ENCODE data around the gene LTA. TPM values are rescaled to one million over a fixed set of nuclear protein-coding genes. Genes with fewer than 3 reads are reported as not detected.

LTA gene
- total and polyA plus RNA-seq, 2 donors (not counting 1 experiment from before 2014, with no cell fraction given), result 8.6 to 8.8 TPM

GRCh38 chr6:31579546-31580437, 7.7 kb downstream of the LTA start:
- CTCF ChIA-PET, result interaction anchor here (0.8 to 35.3 kb wide), 8 partner anchors 16 to 253 kb away, joined by 3 to 2241 read pairs (median 6); partner anchors contain the start of genes ATP6V1G2, DDX39B, LST1 and LTA
- ATAC-seq (ENCODE audit: low read depth) (no peak), DNase-seq (no peak)
- H3K27ac Mint-ChIP-seq, result peak overlapping the region; percentile 99
- H3K9me3 Mint-ChIP-seq (ENCODE audit: insufficient read depth), result no peaks in the 10 kb centered on the region
- H3K4me3 ChIP-seq (ENCODE audit: control extremely low read depth in 1 of 5, extremely low read depth in 1 of 5, insufficient read depth in 1 of 5, low read depth in 2 of 5, low read length in 4 of 5), result peak overlapping the region; percentile 51 to 100 (median 85)
- 81% methylated on average over 4 of the region's 8 CpGs for WGBS (ENCODE audit: insufficient coverage)
- H4K20me1 ChIP-seq (ENCODE audit: control insufficient read depth, insufficient read depth, low read length, poor library complexity, severe bottlenecking), result peaks cover 33% of the 10 kb centered on the region
- intact Hi-C loops (cut with micrococcal nuclease), result loop anchor here (1.0 to 2.0 kb wide), 2 partner anchors 21 to 28 kb away; no protein-coding TSS in a partner anchor
- H3K9ac ChIP-seq (ENCODE audit: low read length), result peak overlapping the region; percentile 97
- H3K36me3 ChIP-seq (replicated peaks in 1 of 2; ENCODE audit: control extremely low read depth in 1 of 2, control insufficient read depth in 1 of 2, extremely low read depth in 1 of 2, insufficient read depth in 2 of 2, low read length in 1 of 2), result peaks cover 2 to 39% of the 10 kb centered on the region in 2 experiments
- peak overlapping the region; percentile 95 to 97 for H3K27ac ChIP-seq (ENCODE audit: low read length in 2 of 2)
- TF ChIP-seq CTCF (IDR thresholded peaks at IDR 0.05) (no peak), EZH2 (IDR thresholded peaks at IDR 0.05; ENCODE audit: borderline replicate concordance, insufficient read depth, low read depth, low read length, poor library complexity, severe bottlenecking) (no peak)
- H3K9me3 ChIP-seq (ENCODE audit: control extremely low read depth in 1 of 3, control insufficient read depth in 2 of 3, insufficient read depth in 1 of 3, low read length in 2 of 3), result no peaks in the 10 kb centered on the region
- peaks cover 85% of the 10 kb centered on the region for H3K79me2 ChIP-seq (ENCODE audit: control insufficient read depth, insufficient read depth, low read length)
- H3K27me3 ChIP-seq (replicated peaks in 1 of 4; ENCODE audit: control extremely low read depth in 1 of 4, control insufficient read depth in 3 of 4, insufficient read depth in 4 of 4, low read length in 3 of 4), result no peaks in the 10 kb centered on the region
- H3K4me3 Mint-ChIP-seq, result peak overlapping the region; percentile 98
- no peaks in the 10 kb centered on the region for H3K27me3 Mint-ChIP-seq
- H3K4me2 ChIP-seq (replicated peaks; ENCODE audit: low read depth, low read length, poor library complexity, severe bottlenecking), result peak overlapping the region; percentile 88
- POLR2A ChIA-PET, result interaction anchor here (0.6 to 42.6 kb wide), 8 partner anchors 5 to 933 kb away, joined by 3 to 1450 read pairs (median 7); partner anchors contain the start of genes ATP6V1G2, DDX39B, LST1 and LTA
- peaks cover 65 to 83% of the 10 kb centered on the region in 2 donors for H3K4me1 ChIP-seq (ENCODE audit: control insufficient read depth in 2 of 2, insufficient read depth in 2 of 2, low read length in 2 of 2)
- H3K4me1 Mint-ChIP-seq, result peaks cover 83% of the 10 kb centered on the region
- H2AFZ ChIP-seq (ENCODE audit: insufficient read depth, low read depth, low read length, poor library complexity, severe bottlenecking), result no peak overlapping the region

All from B cell (primary cell).